Activated CD8-positive, alpha-beta memory T cell treated with anti-CD3 and anti-CD28 coated beads, Interleukin-2, amount 50 U/mL, for 24 hours (primary cell): ENCODE measurements around the gene NXPE3.
"Not testable (repeated sequence)": the region's sequence is repeated elsewhere in the genome, so short reads cannot be mapped to it uniquely, and the experiment has no call there.

ENCODE experiments used
- DNase-seq: peaks from one replicate; pipeline ENCODE4 v3.0.0-alpha.2; 2020; ENCODE audit errors: extremely low read depth

NXPE3 gene

GRCh38 chr3:101851850-101852714 lies 73.1 kb downstream of the NXPE3 start:
- DNase-seq, result no peak

- DNase-seq, result no peak
Observed at GRCh38 chr3:101852983-101853840, 74.2 kb downstream of the NXPE3 start.

GRCh38 chr3:101853982-101854381 lies 75.0 kb downstream of the NXPE3 start:
- no peak for DNase-seq

- DNase-seq, result no peak
Observed at GRCh38 chr3:101854608-101855304, 75.7 kb downstream of the NXPE3 start.

- DNase-seq, result no peak
Observed at GRCh38 chr3:101857301-101857741, 78.3 kb downstream of the NXPE3 start.

- no peak for DNase-seq
Observed at GRCh38 chr3:101858464-101859030, 79.5 kb downstream of the NXPE3 start.

GRCh38 chr3:101859882-101860448 lies 81.0 kb downstream of the NXPE3 start:
- DNase-seq, result no peak

- no peak for DNase-seq
Observed at GRCh38 chr3:101861212-101861788, 82.3 kb downstream of the NXPE3 start.

GRCh38 chr3:101861789-101862415 lies 82.9 kb downstream of the NXPE3 start:
- no peak for DNase-seq

GRCh38 chr3:101862416-101863165 lies 83.6 kb downstream of the NXPE3 start:
- no peak for DNase-seq

- not testable (repeated sequence) for DNase-seq
Observed at GRCh38 chr3:101864926-101865325, 85.9 kb downstream of the NXPE3 start.

GRCh38 chr3:101865751-101866509 lies 86.9 kb downstream of the NXPE3 start:
- DNase-seq, result no peak

- DNase-seq, result no peak
Observed at GRCh38 chr3:101867511-101867910, 88.5 kb downstream of the NXPE3 start.

- no peak for DNase-seq
Observed at GRCh38 chr3:101867996-101868395, 89.0 kb downstream of the NXPE3 start.

GRCh38 chr3:101868534-101869464 lies 89.8 kb downstream of the NXPE3 start:
- no peak for DNase-seq

GRCh38 chr3:101870138-101870537 lies 91.1 kb downstream of the NXPE3 start:
- no peak for DNase-seq

- DNase-seq, result no peak
Observed at GRCh38 chr3:101873619-101874018, 94.6 kb downstream of the NXPE3 start.

GRCh38 chr3:101876142-101876541 lies 97.1 kb downstream of the NXPE3 start:
- DNase-seq, result no peak
